Epithelial cell of prostate (primary cell): Measurements from ENCODE around the gene MYOC.
"Not testable (repeated sequence)": the region's sequence is repeated elsewhere in the genome, so short reads cannot be mapped to it uniquely, and the experiment has no call there.

Experiments
- DNase-seq: peaks from one replicate; pipeline ENCODE4 v3.0.0-alpha.2; 2011; ENCODE audit warnings: low read depth, low spot score
- H3K27ac ChIP-seq: fragments of 450-650 bp; 2 replicates; pipeline ENCODE4 v1.5.1; 2017; ENCODE audit warnings: mild to moderate bottlenecking

The MYOC gene

GRCh38 chr1:171613282-171613681 lies 39.2 kb downstream of the MYOC start:
- H3K27ac ChIP-seq: no peak overlapping the region
- no peak for DNase-seq

GRCh38 chr1:171611306-171611705 lies 41.2 kb downstream of the MYOC start:
- no peak overlapping the region for H3K27ac ChIP-seq
- no peak for DNase-seq

- no peak for DNase-seq
- H3K27ac ChIP-seq: no peak overlapping the region
These were observed 42.1 kb downstream of the MYOC start for GRCh38 chr1:171610385-171610784.

- H3K27ac ChIP-seq: no peak overlapping the region
These were observed 46.0 kb downstream of the MYOC start for GRCh38 chr1:171606402-171606941.

GRCh38 chr1:171603042-171603441 lies 49.4 kb downstream of the MYOC start:
- not testable (repeated sequence) for DNase-seq

More at GRCh38 chr1:171606402-171606941, 46.0 kb downstream of the MYOC start:
- DNase-seq: no peak

GRCh38 chr1:171600862-171601261 lies 51.6 kb downstream of the MYOC start:
- DNase-seq: no peak
- peak overlapping the region; percentile 57 for H3K27ac ChIP-seq

More at GRCh38 chr1:171603042-171603441, 49.4 kb downstream of the MYOC start:
- H3K27ac ChIP-seq: not testable (repeated sequence)

GRCh38 chr1:171600310-171600709 lies 52.2 kb downstream of the MYOC start:
- H3K27ac ChIP-seq: peak overlapping the region; percentile 57
- not testable (repeated sequence) for DNase-seq

- DNase-seq: no peak
- no peak overlapping the region for H3K27ac ChIP-seq
These were observed 55.3 kb downstream of the MYOC start for GRCh38 chr1:171597203-171597602.

GRCh38 chr1:171596705-171597104 lies 55.8 kb downstream of the MYOC start:
- DNase-seq: no peak
- no peak overlapping the region for H3K27ac ChIP-seq

- H3K27ac ChIP-seq: no peak overlapping the region
- DNase-seq: no peak
These were observed 56.4 kb downstream of the MYOC start for GRCh38 chr1:171596119-171596518.

- no peak for DNase-seq
- H3K27ac ChIP-seq: no peak overlapping the region
These were observed 57.2 kb downstream of the MYOC start for GRCh38 chr1:171595324-171595723.

- DNase-seq: no peak
- no peak overlapping the region for H3K27ac ChIP-seq
These were observed 62.5 kb downstream of the MYOC start for GRCh38 chr1:171590022-171590421.

GRCh38 chr1:171588230-171588629 lies 64.3 kb downstream of the MYOC start:
- no peak overlapping the region for H3K27ac ChIP-seq
- no peak for DNase-seq

- no peak for DNase-seq
- peak overlapping the region; percentile 34 for H3K27ac ChIP-seq
These were observed 66.8 kb downstream of the MYOC start for GRCh38 chr1:171585715-171586114.
